SK-N-MC (cell line): ENCODE measurements around the gene RALA.
"Not testable (repeated sequence)": the region's sequence is repeated elsewhere in the genome, so short reads cannot be mapped to it uniquely, and the experiment has no call there.

Experiments
- DNase-seq: peaks from one replicate; pipeline ENCODE4 v3.0.0-alpha.2; 2011; ENCODE audit warnings: low read depth, low spot score
- H3K27ac ChIP-seq: fragments of 200-600 bp; sonication (generic); 2 replicates; pipeline ENCODE4 v1.5.1; 2016; ENCODE audit warnings: mixed run types
- H3K36me3 ChIP-seq: fragments of 200-600 bp; sonication (generic); 2 replicates; pipeline ENCODE4 v1.6.1; 2017; ENCODE audit warnings: antibody characterized with exemption, low read length, mixed read lengths; ENCODE audit not compliant: insufficient read depth
- H3K4me3 ChIP-seq: fragments of 200-600 bp; sonication (generic); 2 replicates; pipeline ENCODE4 v1.5.1; 2016
- H3K9ac ChIP-seq: fragments of 200-600 bp; sonication (generic); 2 replicates; pipeline ENCODE4 v1.8.0; 2017; ENCODE audit warnings: mixed run types, mixed read lengths; ENCODE audit not compliant: insufficient read length
- H3K9me3 ChIP-seq: fragments of 200-600 bp; sonication (generic); 2 replicates; pipeline ENCODE4 v1.6.1; 2017; ENCODE audit warnings: low read depth, mild to moderate bottlenecking, antibody characterized with exemption, low read length, moderate library complexity, mixed read lengths
- EZH2 ChIP-seq: fragments of 200-600 bp; sonication (generic); IDR thresholded peaks from one replicate; pipeline ENCODE4 v1.6.1; 2017; ENCODE audit warnings: antibody characterized with exemption
- FOXP2 ChIP-seq: optimal IDR thresholded peaks from 2 replicates; pipeline ENCODE3; 2011; ENCODE audit warnings: mild to moderate bottlenecking, moderate library complexity; ENCODE audit not compliant: insufficient read depth; ENCODE audit errors: extremely low read length, control extremely low read depth
- POLR2AphosphoS5 ChIP-seq: IDR thresholded peaks from 2 replicates; pipeline ENCODE4 v1.6.1; 2012; ENCODE audit warnings: mild to moderate bottlenecking, low read depth, low read length, borderline replicate concordance

The RALA gene

DNA sequence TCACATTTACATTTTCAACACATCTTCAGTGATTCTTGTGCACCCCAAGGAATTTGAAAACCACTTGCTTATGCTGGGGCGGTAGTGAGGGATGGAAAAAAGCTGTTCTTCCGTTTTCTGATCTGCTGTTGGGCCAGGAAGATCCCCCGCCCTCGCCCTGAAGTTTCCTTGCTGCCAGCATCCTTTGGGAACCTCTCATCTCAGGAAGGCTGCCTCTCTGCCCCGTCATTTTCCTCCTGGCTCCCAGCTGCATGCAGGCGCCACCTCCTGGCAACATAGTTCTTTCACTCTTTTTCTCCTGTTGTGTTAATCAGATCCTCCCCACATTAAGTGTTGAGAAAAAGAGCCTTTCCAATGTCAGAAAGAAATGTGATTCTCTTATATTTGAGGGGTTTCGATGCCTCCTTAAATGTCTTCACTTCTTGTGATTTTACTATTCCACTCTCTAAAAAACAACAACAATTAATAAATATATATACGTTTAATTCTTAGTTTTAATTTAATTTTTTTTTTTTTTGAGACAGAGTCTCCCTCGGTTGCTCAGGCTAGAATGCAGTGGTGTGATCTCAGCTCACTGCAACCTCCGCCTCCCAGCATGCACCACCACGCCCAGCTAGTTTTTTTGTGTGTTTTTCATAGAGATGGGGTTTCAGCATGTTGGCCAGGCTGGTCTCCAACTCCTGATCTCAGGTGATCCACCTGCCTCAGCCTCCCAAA, 122.9 kb downstream of the RALA start:
- no peak overlapping the region for H3K9ac ChIP-seq
- TF ChIP-seq POLR2AphosphoS5: no peak
- TF ChIP-seq EZH2: no peak
- no peak for TF ChIP-seq FOXP2
- no peak for DNase-seq

DNA sequence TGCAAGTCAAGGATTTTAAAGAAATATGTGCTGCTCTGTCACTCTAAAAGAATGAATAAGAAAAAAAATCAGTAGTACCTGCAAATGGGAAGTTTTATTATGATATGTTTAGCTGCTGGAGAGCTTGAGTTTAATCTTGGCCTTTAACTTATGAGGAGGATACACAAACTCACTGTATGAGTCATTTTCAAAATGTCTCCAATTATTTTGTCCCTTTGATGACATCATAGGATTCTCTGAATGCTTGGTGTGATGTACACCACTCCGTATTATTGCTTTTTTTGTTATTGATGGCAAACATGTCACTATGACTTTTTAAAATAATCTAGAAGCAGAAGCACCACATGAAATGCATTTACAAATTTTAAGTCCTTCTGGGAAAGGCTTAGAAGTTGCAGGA, 125.8 kb downstream of the RALA start:
- H3K9ac ChIP-seq: no peak overlapping the region
- no peak overlapping the region for H3K4me3 ChIP-seq
- DNase-seq: no peak
- no peaks in the 10 kb centered on the region for H3K9me3 ChIP-seq
- no peaks in the 10 kb centered on the region for H3K36me3 ChIP-seq
- TF ChIP-seq EZH2 (no peak), FOXP2 (no peak), POLR2AphosphoS5 (no peak)
- H3K27ac ChIP-seq: no peak overlapping the region

More for the DNA sequence above, 122.9 kb downstream of the RALA start:
- H3K4me3 ChIP-seq: no peak overlapping the region
- no peak overlapping the region for H3K27ac ChIP-seq
- H3K36me3 ChIP-seq: no peaks in the 10 kb centered on the region
- H3K9me3 ChIP-seq: no peaks in the 10 kb centered on the region

- Histone ChIP-seq H3K36me3 (no peaks in the 10 kb centered on the region), H3K4me3 (no peak overlapping the region), H3K27ac (no peak overlapping the region), H3K9me3 (no peaks in the 10 kb centered on the region), H3K9ac (no peak overlapping the region)
- TF ChIP-seq POLR2AphosphoS5: no peak
- no peak for TF ChIP-seq FOXP2
- no peak for TF ChIP-seq EZH2
- no peak for DNase-seq
Observed at GRCh38 chr7:39749717-39750116, 126.3 kb downstream of the RALA start.

- no peak overlapping the region for H3K27ac ChIP-seq
- no peaks in the 10 kb centered on the region for H3K36me3 ChIP-seq
- H3K9ac ChIP-seq: no peak overlapping the region
- no peak overlapping the region for H3K4me3 ChIP-seq
- no peaks in the 10 kb centered on the region for H3K9me3 ChIP-seq
- TF ChIP-seq FOXP2 (no peak), POLR2AphosphoS5 (no peak), EZH2 (no peak)
- DNase-seq: no peak
Observed at GRCh38 chr7:39750253-39751077, 127.1 kb downstream of the RALA start.

DNA sequence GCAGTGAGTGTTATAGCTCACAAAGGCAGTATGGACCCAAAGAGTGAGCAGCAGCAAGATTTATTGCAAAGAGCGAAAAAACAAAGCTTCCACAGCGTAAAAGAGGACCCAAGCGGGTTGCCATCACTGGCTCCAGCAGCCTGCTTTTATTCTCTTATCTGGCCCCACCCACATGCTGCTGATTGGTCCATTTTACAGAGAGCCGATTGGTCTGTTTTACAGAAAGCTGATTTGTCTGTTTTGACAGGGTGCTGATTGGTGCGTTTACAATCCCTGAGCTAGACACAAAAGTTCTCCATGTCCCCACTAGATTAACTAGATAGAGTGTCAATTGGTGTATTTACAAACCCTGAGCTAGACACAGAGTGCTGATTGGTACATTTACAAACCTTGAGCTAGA, 129.9 kb downstream of the RALA start:
- not testable (repeated sequence) for H3K4me3 ChIP-seq, DNase-seq, H3K9ac ChIP-seq, H3K27ac ChIP-seq, H3K9me3 ChIP-seq, H3K36me3 ChIP-seq

GRCh38 chr7:39753823-39754325, 130.5 kb downstream of the RALA start:
- Histone ChIP-seq H3K36me3 (no peaks in the 10 kb centered on the region), H3K4me3 (peak overlapping the region; percentile 70), H3K27ac (peak overlapping the region; percentile 91), H3K9me3 (no peaks in the 10 kb centered on the region), H3K9ac (peak overlapping the region; percentile 7)
- no peak for DNase-seq
- TF ChIP-seq FOXP2: no peak
- no peak for TF ChIP-seq EZH2
- TF ChIP-seq POLR2AphosphoS5: no peak

DNA sequence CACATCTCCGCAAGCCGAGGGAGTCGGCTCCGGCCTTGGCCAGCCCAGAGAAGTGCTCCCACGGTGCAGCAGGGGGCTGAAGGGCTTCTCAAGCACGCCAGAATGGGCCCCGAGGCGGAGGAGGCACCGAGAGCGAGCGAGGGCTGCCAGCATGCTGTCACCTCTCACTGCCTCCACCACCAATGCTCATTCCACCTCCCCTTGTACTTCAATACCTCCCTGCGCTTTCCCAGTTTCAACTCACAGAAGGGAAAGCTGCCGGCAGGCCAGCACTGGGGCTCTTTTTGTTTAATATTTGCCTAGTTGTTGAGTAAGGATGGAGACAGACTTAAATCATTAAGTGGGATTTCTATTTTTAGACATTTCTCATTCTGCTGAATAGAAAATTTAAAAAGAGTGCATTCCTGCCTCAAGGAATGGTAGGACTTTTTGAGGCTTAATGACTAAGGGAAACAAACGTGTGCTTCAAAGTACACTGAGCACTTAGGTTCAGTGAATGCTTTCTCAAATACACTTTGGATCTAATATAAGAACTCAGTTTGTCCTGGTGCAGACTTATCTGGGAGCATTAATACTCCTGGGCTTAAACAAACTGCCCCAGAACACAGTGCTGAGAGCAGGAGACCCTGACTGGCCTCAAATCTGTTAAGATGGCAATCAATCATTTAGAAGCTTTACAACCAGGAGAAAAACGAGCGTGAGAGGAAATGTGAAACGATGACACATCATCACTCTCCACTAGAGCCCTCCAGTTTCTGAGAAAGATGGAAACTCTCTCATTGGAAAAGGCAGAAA, 131.2 kb downstream of the RALA start:
- H3K9ac ChIP-seq: peak overlapping the region; percentile 7
- no peak for TF ChIP-seq FOXP2
- H3K4me3 ChIP-seq: peak overlapping the region; percentile 70
- H3K36me3 ChIP-seq: no peaks in the 10 kb centered on the region
- peak overlapping the region; percentile 91 for H3K27ac ChIP-seq
- no peaks in the 10 kb centered on the region for H3K9me3 ChIP-seq
- no peak for DNase-seq

- no peaks in the 10 kb centered on the region for H3K36me3 ChIP-seq
- TF ChIP-seq POLR2AphosphoS5 (no peak), FOXP2 (no peak), EZH2 (no peak)
- H3K9ac ChIP-seq: no peak overlapping the region
- H3K9me3 ChIP-seq: no peaks in the 10 kb centered on the region
- no peak overlapping the region for H3K4me3 ChIP-seq
- no peak for DNase-seq
- H3K27ac ChIP-seq: no peak overlapping the region
Observed at GRCh38 chr7:39757604-39758003, 134.2 kb downstream of the RALA start.
